Adipocyte (in vitro differentiated cells): ENCODE measurements around the gene CHML.
"Not testable (repeated sequence)": the region's sequence is repeated elsewhere in the genome, so short reads cannot be mapped to it uniquely, and the experiment has no call there.

Source experiments
- DNase-seq: peaks from one replicate; pipeline ENCODE4 v3.0.0-alpha.2; 2015; ENCODE audit warnings: low read depth
- H3K27me3 ChIP-seq: replicated peaks from 2 replicates; pipeline ENCODE4 v1.7.0; 2013; ENCODE audit warnings: mild to moderate bottlenecking, low read length, moderate library complexity; ENCODE audit not compliant: control insufficient read depth, insufficient read depth
- H3K36me3 ChIP-seq: 2 replicates; pipeline ENCODE4 v1.7.0; 2013; ENCODE audit warnings: low read length, mild to moderate bottlenecking, moderate library complexity; ENCODE audit not compliant: control insufficient read depth, insufficient read depth, severe bottlenecking
- H3K4me1 ChIP-seq: 2 replicates; pipeline ENCODE4 v1.7.0; 2013; ENCODE audit warnings: mild to moderate bottlenecking, low read length, moderate library complexity; ENCODE audit not compliant: control insufficient read depth, insufficient read depth
- H3K4me3 ChIP-seq: 2 replicates; pipeline ENCODE4 v1.7.0; 2013; ENCODE audit warnings: mild to moderate bottlenecking, low read length, moderate library complexity
- H3K9ac ChIP-seq: 2 replicates; pipeline ENCODE4 v1.7.0; 2013; ENCODE audit warnings: mild to moderate bottlenecking, low read length, moderate library complexity
- H3K9me3 ChIP-seq: 2 replicates; pipeline ENCODE4 v1.7.0; 2013; ENCODE audit warnings: mild to moderate bottlenecking, low read length, moderate library complexity; ENCODE audit not compliant: control insufficient read depth

Gene CHML

GRCh38 chr1:241674805-241675384 lies 34.7 kb upstream of the CHML start:
- no peaks in the 10 kb centered on the region for H3K27me3 ChIP-seq

GRCh38 chr1:241672301-241672700 lies 32.1 kb upstream of the CHML start:
- no peaks in the 10 kb centered on the region for H3K36me3 ChIP-seq
- no peaks in the 10 kb centered on the region for H3K9me3 ChIP-seq
- no peaks in the 10 kb centered on the region for H3K4me1 ChIP-seq
- no peak overlapping the region for H3K4me3 ChIP-seq
- no peak for DNase-seq
- H3K9ac ChIP-seq = no peak overlapping the region
- H3K27me3 ChIP-seq = no peaks in the 10 kb centered on the region

More at GRCh38 chr1:241674805-241675384, 34.7 kb upstream of the CHML start:
- Histone ChIP-seq H3K4me1 (no peaks in the 10 kb centered on the region), H3K4me3 (no peak overlapping the region), H3K36me3 (no peaks in the 10 kb centered on the region), H3K9me3 (no peaks in the 10 kb centered on the region), H3K9ac (no peak overlapping the region)
- no peak for DNase-seq

GRCh38 chr1:241666419-241666818 lies 26.2 kb upstream of the CHML start:
- no peaks in the 10 kb centered on the region for H3K9me3 ChIP-seq
- no peak for DNase-seq
- no peak overlapping the region for H3K4me3 ChIP-seq
- no peaks in the 10 kb centered on the region for H3K36me3 ChIP-seq
- no peak overlapping the region for H3K9ac ChIP-seq
- H3K27me3 ChIP-seq = no peaks in the 10 kb centered on the region
- H3K4me1 ChIP-seq = no peaks in the 10 kb centered on the region

GRCh38 chr1:241660424-241660972 lies 20.3 kb upstream of the CHML start:
- no peak overlapping the region for H3K9ac ChIP-seq
- H3K4me3 ChIP-seq = no peak overlapping the region
- H3K4me1 ChIP-seq = no peaks in the 10 kb centered on the region
- DNase-seq = no peak
- H3K9me3 ChIP-seq = no peaks in the 10 kb centered on the region
- no peaks in the 10 kb centered on the region for H3K36me3 ChIP-seq
- no peaks in the 10 kb centered on the region for H3K27me3 ChIP-seq

GRCh38 chr1:241659016-241659415 lies 18.8 kb upstream of the CHML start:
- not testable (repeated sequence) for H3K36me3 ChIP-seq, DNase-seq, H3K9me3 ChIP-seq, H3K4me1 ChIP-seq, H3K27me3 ChIP-seq, H3K4me3 ChIP-seq, H3K9ac ChIP-seq

- no peaks in the 10 kb centered on the region for H3K4me1 ChIP-seq
- no peaks in the 10 kb centered on the region for H3K9me3 ChIP-seq
- no peak overlapping the region for H3K9ac ChIP-seq
- no peaks in the 10 kb centered on the region for H3K27me3 ChIP-seq
- peak; percentile 25 for DNase-seq
- no peak overlapping the region for H3K4me3 ChIP-seq
- H3K36me3 ChIP-seq = no peaks in the 10 kb centered on the region
Observed at GRCh38 chr1:241658081-241658793, 18.1 kb upstream of the CHML start.

GRCh38 chr1:241654641-241655040 lies 14.5 kb upstream of the CHML start:
- Histone ChIP-seq H3K36me3 (no peaks in the 10 kb centered on the region), H3K9ac (no peak overlapping the region), H3K4me3 (no peak overlapping the region), H3K4me1 (no peaks in the 10 kb centered on the region), H3K9me3 (no peaks in the 10 kb centered on the region), H3K27me3 (no peaks in the 10 kb centered on the region)
- DNase-seq = no peak

GRCh38 chr1:241654019-241654418 lies 13.8 kb upstream of the CHML start:
- H3K9me3 ChIP-seq = no peaks in the 10 kb centered on the region
- H3K36me3 ChIP-seq = no peaks in the 10 kb centered on the region
- no peaks in the 10 kb centered on the region for H3K27me3 ChIP-seq
- H3K4me3 ChIP-seq = no peak overlapping the region
- no peak for DNase-seq
- no peak overlapping the region for H3K9ac ChIP-seq
- H3K4me1 ChIP-seq = no peaks in the 10 kb centered on the region

GRCh38 chr1:241652012-241652411 lies 11.8 kb upstream of the CHML start, which contains the start of gene WDR64:
TSS of gene WDR64 (plus strand) at chr1:241652281. CDS start at chr1:241652485, 204 bp downstream.
- DNase-seq = no peak
- no peaks in the 10 kb centered on the region for H3K4me1 ChIP-seq
- no peaks in the 10 kb centered on the region for H3K27me3 ChIP-seq
- no peak within 1 kb of the TSS for H3K4me3 ChIP-seq
- H3K36me3 ChIP-seq = no peaks in the 10 kb centered on the region
- no peak within 1 kb of the TSS for H3K9ac ChIP-seq
- no peaks in the 10 kb centered on the region for H3K9me3 ChIP-seq

- peaks cover 6% of the 10 kb centered on the region for H3K4me1 ChIP-seq
- no peak overlapping the region for H3K9ac ChIP-seq
- DNase-seq = no peak
- no peak overlapping the region for H3K4me3 ChIP-seq
- no peaks in the 10 kb centered on the region for H3K36me3 ChIP-seq
- H3K9me3 ChIP-seq = no peaks in the 10 kb centered on the region
- no peaks in the 10 kb centered on the region for H3K27me3 ChIP-seq
Observed at GRCh38 chr1:241648159-241648558, 8.0 kb upstream of the CHML start.

GRCh38 chr1:241647658-241648057 lies 7.5 kb upstream of the CHML start:
- no peaks in the 10 kb centered on the region for H3K9me3 ChIP-seq
- H3K36me3 ChIP-seq = no peaks in the 10 kb centered on the region
- no peak overlapping the region for H3K4me3 ChIP-seq
- no peak for DNase-seq
- H3K27me3 ChIP-seq = no peaks in the 10 kb centered on the region
- no peak overlapping the region for H3K9ac ChIP-seq
- peaks cover 6% of the 10 kb centered on the region for H3K4me1 ChIP-seq
